Neural progenitor cell (in vitro differentiated cells): Measurements from ENCODE around the gene SLC25A42. TPM values are rescaled to one million over a fixed set of nuclear protein-coding genes. Genes with fewer than 3 reads are reported as not detected.
"Not testable (repeated sequence)": the region's sequence is repeated elsewhere in the genome, so short reads cannot be mapped to it uniquely, and the experiment has no call there.

ENCODE experiments used
- DNase-seq: peaks from one replicate; pipeline ENCODE4 v3.0.0-alpha.2; 2016; ENCODE audit warnings: low spot score
- H2AFZ ChIP-seq: fragments of 200-600 bp; sonication (generic); replicated peaks from 2 replicates; pipeline ENCODE4 v1.6.1; 2016; ENCODE audit warnings: antibody characterized with exemption
- H3F3A ChIP-seq: fragments of 200-600 bp; sonication (generic); 2 replicates; pipeline ENCODE4 v1.6.1; 2016; ENCODE audit warnings: antibody characterized with exemption, low read depth
- H3K27ac ChIP-seq: fragments of 200-600 bp; sonication (generic); 2 replicates; pipeline ENCODE4 v1.5.1; 2016; ENCODE audit warnings: mild to moderate bottlenecking
- H3K27me3 ChIP-seq: fragments of 200-600 bp; sonication (generic); 2 replicates; pipeline ENCODE4 v1.6.1; 2016; ENCODE audit warnings: mild to moderate bottlenecking, moderate library complexity
- H3K36me3 ChIP-seq: fragments of 200-600 bp; sonication (generic); 2 replicates; pipeline ENCODE4 v1.5.1; 2016
- H3K4me1 ChIP-seq: fragments of 200-600 bp; sonication (generic); 2 replicates; pipeline ENCODE4 v1.6.1; 2016; ENCODE audit warnings: mixed run types
- H3K4me2 ChIP-seq: fragments of 200-600 bp; sonication (generic); 2 replicates; pipeline ENCODE4 v1.6.1; 2016
- H3K4me3 ChIP-seq: fragments of 200-600 bp; sonication (generic); 2 replicates; pipeline ENCODE4 v1.5.1; 2016
- H3K79me2 ChIP-seq: fragments of 200-600 bp; sonication (generic); 2 replicates; pipeline ENCODE4 v1.6.1; 2016; ENCODE audit warnings: low read depth
- H3K9ac ChIP-seq: fragments of 200-600 bp; sonication (generic); 2 replicates; pipeline ENCODE4 v1.6.1; 2016
- H3K9me3 ChIP-seq: fragments of 200-600 bp; sonication (generic); 2 replicates; pipeline ENCODE4 v1.5.1; 2016; ENCODE audit warnings: low read depth
- H4K20me1 ChIP-seq: fragments of 200-600 bp; sonication (generic); 2 replicates; pipeline ENCODE4 v1.6.1; 2016; ENCODE audit warnings: low read depth
- H3K27ac Mint-ChIP-seq: 3 replicates; pipeline ENCODE4 v1.8.0; 2021; ENCODE audit warnings: mixed read lengths
- H3K27me3 Mint-ChIP-seq: 2 replicates; pipeline ENCODE4 v1.8.0; 2022; ENCODE audit warnings: low read depth, mild to moderate bottlenecking, inconsistent platforms, moderate library complexity, mixed read lengths; ENCODE audit not compliant: insufficient read depth
- H3K36me3 Mint-ChIP-seq: 3 replicates; pipeline ENCODE4 v1.8.0; 2021; ENCODE audit warnings: mixed read lengths
- H3K4me1 Mint-ChIP-seq: 3 replicates; pipeline ENCODE4 v1.8.0; 2021; ENCODE audit warnings: mixed read lengths
- H3K4me3 Mint-ChIP-seq: 3 replicates; pipeline ENCODE4 v1.8.0; 2021; ENCODE audit warnings: mild to moderate bottlenecking, moderate library complexity, mixed read lengths
- H3K9me3 Mint-ChIP-seq: 3 replicates; pipeline ENCODE4 v1.8.0; 2020; ENCODE audit warnings: mixed read lengths
- EZH2 ChIP-seq: fragments of 200-600 bp; sonication (generic); IDR thresholded peaks from 2 replicates; pipeline ENCODE4 v1.6.1; 2017; ENCODE audit warnings: antibody characterized with exemption, mild to moderate bottlenecking, moderate library complexity
- EZH2phosphoT487 ChIP-seq: fragments of 200-600 bp; sonication (generic); IDR thresholded peaks from 2 replicates; pipeline ENCODE4 v1.6.1; 2017; ENCODE audit warnings: antibody characterized with exemption
- total RNA-seq: library from RNA; depleted of rRNA; stranded (reverse); fragments of >200 nt; gene quantifications from 2 replicates; pipeline ENCODE4 v1.2.3, GENCODE V29; 2015; ENCODE audit warnings: low replicate concordance
- TF ChIP-seq, protein P1 (sequence below): fragments of 200-600 bp; sonication (generic); IDR thresholded peaks from 2 replicates; pipeline ENCODE4 v1.5.1; 2017; ENCODE audit warnings: antibody characterized with exemption, mild to moderate bottlenecking

Gene SLC25A42
- total RNA-seq, 1 donor from 2014 or later: 4.0 TPM

DNA sequence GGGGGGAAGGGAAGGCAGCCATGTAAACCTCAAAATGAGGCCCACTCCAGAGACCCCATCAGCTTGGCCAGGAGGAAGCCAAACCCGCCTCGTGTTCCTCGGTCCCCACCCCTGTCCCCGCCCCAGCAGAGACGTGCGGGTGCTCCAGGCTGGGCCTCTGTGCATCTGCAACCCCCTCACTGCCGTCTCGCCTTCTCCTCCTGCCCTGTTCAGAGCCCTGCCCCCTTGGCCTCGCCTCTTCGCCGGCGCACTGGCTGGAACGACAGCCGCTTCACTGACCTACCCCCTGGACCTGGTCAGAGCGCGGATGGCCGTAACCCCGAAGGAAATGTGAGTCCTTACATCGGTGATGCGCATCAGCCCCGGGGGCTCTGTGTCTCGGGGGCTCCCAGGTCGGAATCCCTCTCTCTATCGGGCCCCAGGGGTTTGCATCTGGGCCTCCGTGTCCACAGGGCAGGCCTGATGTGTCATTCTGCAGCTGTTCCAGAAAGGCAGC is 42.3 kb downstream of the SLC25A42 start:
- H3K36me3 ChIP-seq: no peaks in the 10 kb centered on the region
- H3K4me3 ChIP-seq: peak overlapping the region; percentile 20
- Mint-ChIP-seq H3K27me3 (peaks cover 6% of the 10 kb centered on the region), H3K9me3 (no peaks in the 10 kb centered on the region), H3K27ac (peak overlapping the region; percentile 96), H3K4me3 (peak overlapping the region; percentile 84), H3K36me3 (no peaks in the 10 kb centered on the region), H3K4me1 (peaks cover 18% of the 10 kb centered on the region)
- peaks cover 5% of the 10 kb centered on the region for H3F3A ChIP-seq
- peak; percentile 69 for DNase-seq
- H2AFZ ChIP-seq: peak overlapping the region; percentile 71
- H3K27me3 ChIP-seq: peaks cover 11% of the 10 kb centered on the region
- H3K4me1 ChIP-seq: peaks cover 13% of the 10 kb centered on the region
- H4K20me1 ChIP-seq: no peaks in the 10 kb centered on the region
- H3K4me2 ChIP-seq: peak overlapping the region; percentile 84
- no peaks in the 10 kb centered on the region for H3K9me3 ChIP-seq
- H3K27ac ChIP-seq: no peak overlapping the region
- H3K79me2 ChIP-seq: no peaks in the 10 kb centered on the region
- no peak overlapping the region for H3K9ac ChIP-seq
- TF ChIP-seq, protein P1, sequence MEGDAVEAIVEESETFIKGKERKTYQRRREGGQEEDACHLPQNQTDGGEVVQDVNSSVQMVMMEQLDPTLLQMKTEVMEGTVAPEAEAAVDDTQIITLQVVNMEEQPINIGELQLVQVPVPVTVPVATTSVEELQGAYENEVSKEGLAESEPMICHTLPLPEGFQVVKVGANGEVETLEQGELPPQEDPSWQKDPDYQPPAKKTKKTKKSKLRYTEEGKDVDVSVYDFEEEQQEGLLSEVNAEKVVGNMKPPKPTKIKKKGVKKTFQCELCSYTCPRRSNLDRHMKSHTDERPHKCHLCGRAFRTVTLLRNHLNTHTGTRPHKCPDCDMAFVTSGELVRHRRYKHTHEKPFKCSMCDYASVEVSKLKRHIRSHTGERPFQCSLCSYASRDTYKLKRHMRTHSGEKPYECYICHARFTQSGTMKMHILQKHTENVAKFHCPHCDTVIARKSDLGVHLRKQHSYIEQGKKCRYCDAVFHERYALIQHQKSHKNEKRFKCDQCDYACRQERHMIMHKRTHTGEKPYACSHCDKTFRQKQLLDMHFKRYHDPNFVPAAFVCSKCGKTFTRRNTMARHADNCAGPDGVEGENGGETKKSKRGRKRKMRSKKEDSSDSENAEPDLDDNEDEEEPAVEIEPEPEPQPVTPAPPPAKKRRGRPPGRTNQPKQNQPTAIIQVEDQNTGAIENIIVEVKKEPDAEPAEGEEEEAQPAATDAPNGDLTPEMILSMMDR: no peak
- TF ChIP-seq EZH2 (no peak), EZH2phosphoT487 (no peak)

DNA sequence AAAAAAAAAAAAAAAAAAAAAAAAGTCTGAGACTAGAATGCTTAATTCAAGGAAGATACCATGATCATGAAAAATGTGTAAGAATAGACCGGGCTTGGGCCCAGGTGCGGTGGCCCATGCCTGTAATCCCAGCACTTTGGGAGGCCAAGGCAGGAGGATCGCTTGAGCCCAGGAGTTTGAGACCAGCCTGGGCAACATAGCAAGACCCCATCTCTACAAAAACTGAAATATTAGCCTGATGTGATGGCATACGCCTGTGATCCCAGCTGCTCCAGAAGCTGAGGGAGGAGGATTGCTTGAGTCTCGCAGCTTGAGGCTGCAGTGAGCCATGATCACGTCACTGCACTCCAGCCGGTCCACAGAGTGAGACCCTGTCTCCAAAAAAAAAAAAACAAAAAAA is 43.1 kb downstream of the SLC25A42 start:
- H4K20me1 ChIP-seq, H3F3A ChIP-seq, H3K79me2 ChIP-seq, H3K36me3 Mint-ChIP-seq, H3K9ac ChIP-seq, H3K27ac Mint-ChIP-seq, H3K9me3 ChIP-seq, H3K4me3 Mint-ChIP-seq, DNase-seq, H3K4me2 ChIP-seq, H3K4me3 ChIP-seq, H3K36me3 ChIP-seq, H3K27me3 Mint-ChIP-seq, H2AFZ ChIP-seq, H3K9me3 Mint-ChIP-seq, H3K27ac ChIP-seq: not testable (repeated sequence)
- peaks cover 19% of the 10 kb centered on the region for H3K4me1 Mint-ChIP-seq
- Histone ChIP-seq H3K27me3 (peaks cover 12% of the 10 kb centered on the region), H3K4me1 (peaks cover 13% of the 10 kb centered on the region)

DNA sequence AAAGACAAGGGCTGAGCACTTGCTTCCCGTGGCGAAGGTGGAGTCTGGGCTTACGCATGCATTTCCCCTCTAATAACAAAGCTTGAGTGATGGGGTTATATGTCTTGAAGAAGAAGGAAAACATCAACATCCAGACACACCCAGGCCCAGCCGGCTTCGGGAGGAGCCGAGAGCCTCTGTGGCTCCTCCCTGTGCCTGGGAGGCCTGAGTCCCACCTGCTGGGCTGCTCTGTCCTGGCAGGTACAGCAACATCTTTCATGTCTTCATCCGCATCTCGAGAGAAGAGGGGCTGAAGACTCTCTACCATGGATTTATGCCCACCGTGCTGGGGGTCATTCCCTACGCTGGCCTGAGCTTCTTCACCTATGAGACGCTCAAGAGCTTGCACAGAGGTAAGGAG is 43.9 kb downstream of the SLC25A42 start:
- Mint-ChIP-seq H3K9me3 (no peaks in the 10 kb centered on the region), H3K4me3 (no peak overlapping the region), H3K27me3 (peaks cover 8% of the 10 kb centered on the region), H3K36me3 (no peaks in the 10 kb centered on the region), H3K4me1 (peaks cover 23% of the 10 kb centered on the region), H3K27ac (no peak overlapping the region)
- Histone ChIP-seq H4K20me1 (no peaks in the 10 kb centered on the region), H3F3A (peaks cover 5% of the 10 kb centered on the region), H2AFZ (no peak overlapping the region), H3K9ac (no peak overlapping the region), H3K4me1 (peaks cover 13% of the 10 kb centered on the region), H3K9me3 (no peaks in the 10 kb centered on the region), H3K36me3 (no peaks in the 10 kb centered on the region), H3K79me2 (no peaks in the 10 kb centered on the region), H3K4me2 (no peak overlapping the region), H3K27ac (no peak overlapping the region), H3K27me3 (peaks cover 12% of the 10 kb centered on the region), H3K4me3 (no peak overlapping the region)
- DNase-seq: no peak
- TF ChIP-seq EZH2phosphoT487: no peak
- TF ChIP-seq EZH2: no peak
- TF ChIP-seq, protein P1: no peak

DNA sequence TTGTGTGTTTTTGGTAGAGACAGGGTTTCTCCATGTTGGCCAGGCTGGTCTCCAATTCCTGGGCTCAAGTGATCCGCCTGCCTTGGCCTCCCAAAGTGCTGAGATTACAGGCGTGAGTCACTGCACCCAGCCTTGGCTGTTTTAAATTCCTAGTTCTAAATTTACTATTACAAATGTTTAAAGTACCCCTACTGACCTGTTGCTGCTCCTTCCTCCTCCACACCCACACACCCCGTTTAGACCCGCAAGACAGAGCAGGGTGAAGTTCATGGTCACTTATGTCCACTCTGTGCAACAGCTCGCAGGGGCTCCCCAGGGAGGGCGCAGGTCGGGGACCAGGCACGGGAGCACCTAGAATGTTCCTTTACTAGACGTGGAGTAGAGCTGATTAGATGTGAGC is 45.8 kb downstream of the SLC25A42 start:
- TF ChIP-seq, protein P1: no peak
- TF ChIP-seq EZH2: no peak
- no peak for TF ChIP-seq EZH2phosphoT487
- no peaks in the 10 kb centered on the region for H3K9me3 Mint-ChIP-seq
- peak overlapping the region; percentile 90 for H3K27ac Mint-ChIP-seq
- H3K4me2 ChIP-seq: no peak overlapping the region
- no peaks in the 10 kb centered on the region for H3K9me3 ChIP-seq
- H3K36me3 ChIP-seq: no peaks in the 10 kb centered on the region
- peaks cover 10% of the 10 kb centered on the region for H3K27me3 Mint-ChIP-seq
- H3K9ac ChIP-seq: no peak overlapping the region
- H3K27me3 ChIP-seq: peaks cover 12% of the 10 kb centered on the region
- no peak overlapping the region for H3K4me3 Mint-ChIP-seq
- H3K79me2 ChIP-seq: no peaks in the 10 kb centered on the region
- H3K27ac ChIP-seq: no peak overlapping the region
- H2AFZ ChIP-seq: no peak overlapping the region
- H4K20me1 ChIP-seq: no peaks in the 10 kb centered on the region
- no peak overlapping the region for H3K4me3 ChIP-seq
- H3K36me3 Mint-ChIP-seq: no peaks in the 10 kb centered on the region
- peaks cover 17% of the 10 kb centered on the region for H3F3A ChIP-seq
- DNase-seq: no peak
- H3K4me1 ChIP-seq: peaks cover 20% of the 10 kb centered on the region
- peaks cover 36% of the 10 kb centered on the region for H3K4me1 Mint-ChIP-seq
